Activated CD4-positive, alpha-beta T cell treated with anti-CD3 and anti-CD28 coated beads for 24 hours (primary cell): Measurements from ENCODE around the gene HSD3B7.
"Not testable (repeated sequence)": the region's sequence is repeated elsewhere in the genome, so short reads cannot be mapped to it uniquely, and the experiment has no call there.

Source experiments
- DNase-seq, 2 donors: peaks; one replicate each; pipeline ENCODE4 v3.0.0-alpha.2; 2020; ENCODE audit warnings: low read depth in 2 of 2

The HSD3B7 gene

DNA sequence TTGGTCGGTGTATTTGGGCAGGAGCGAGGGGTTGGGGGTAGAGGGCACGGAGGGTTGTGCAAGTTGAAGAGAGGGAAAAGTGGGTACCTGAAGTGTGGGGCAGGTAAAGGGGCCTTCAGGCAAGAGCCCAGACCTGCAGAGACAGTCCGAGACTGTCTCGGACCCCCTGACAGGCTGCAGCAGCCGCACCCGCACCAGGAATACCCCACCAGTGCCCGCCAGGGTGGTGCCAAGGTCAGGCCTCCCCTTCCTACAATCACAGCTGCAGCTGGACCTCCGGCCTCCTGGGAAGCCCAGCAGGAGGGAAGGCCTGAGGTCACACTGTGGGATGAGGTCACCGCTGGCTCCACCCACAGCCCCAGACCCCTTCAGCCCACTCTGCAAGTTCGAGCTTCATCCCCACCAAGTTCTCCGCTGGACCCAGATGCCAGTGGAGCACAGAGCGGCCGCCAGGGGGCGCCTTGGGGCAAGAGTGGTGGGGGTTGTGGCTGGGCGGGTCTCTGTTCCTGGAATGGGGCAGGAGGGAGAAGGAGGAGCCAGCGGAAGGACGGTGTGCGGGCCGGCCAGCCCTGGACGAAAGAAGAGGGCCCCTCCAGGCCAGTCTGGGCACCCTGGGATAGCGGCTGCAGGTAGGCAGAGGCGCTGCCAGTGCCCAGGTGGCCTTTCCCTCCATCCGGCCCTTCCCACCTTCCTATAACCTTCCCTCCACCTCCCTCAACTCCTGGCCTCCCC, at the start of gene HSD3B7:
HSD3B7 (plus strand) TSS at position 539 of the 732 bp plus-strand sequence. CDS start 452 bp downstream, outside the sequence.
- peak; percentile 79 to 85 for DNase-seq

DNA sequence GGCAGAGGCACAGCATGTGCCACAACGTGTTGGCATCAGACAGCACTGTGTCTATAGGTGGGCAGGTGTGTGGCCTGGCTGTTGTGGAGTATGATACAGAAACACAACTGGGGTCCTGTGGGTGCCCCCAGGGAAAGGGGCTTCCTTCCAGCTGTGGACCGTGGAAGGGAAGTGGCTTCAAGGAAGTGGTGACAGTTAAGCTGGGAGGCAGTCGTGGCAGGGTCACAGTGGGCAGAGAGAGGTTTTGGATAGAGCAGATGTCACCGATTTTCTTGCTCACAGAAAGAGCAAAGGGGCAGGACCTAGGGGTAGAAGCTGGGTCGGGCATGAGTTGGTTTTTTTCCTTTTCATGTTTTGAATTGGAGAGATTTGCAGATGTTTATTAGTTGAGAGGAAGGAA, 47.3 kb upstream of the HSD3B7 start:
- DNase-seq, result no peak

DNA sequence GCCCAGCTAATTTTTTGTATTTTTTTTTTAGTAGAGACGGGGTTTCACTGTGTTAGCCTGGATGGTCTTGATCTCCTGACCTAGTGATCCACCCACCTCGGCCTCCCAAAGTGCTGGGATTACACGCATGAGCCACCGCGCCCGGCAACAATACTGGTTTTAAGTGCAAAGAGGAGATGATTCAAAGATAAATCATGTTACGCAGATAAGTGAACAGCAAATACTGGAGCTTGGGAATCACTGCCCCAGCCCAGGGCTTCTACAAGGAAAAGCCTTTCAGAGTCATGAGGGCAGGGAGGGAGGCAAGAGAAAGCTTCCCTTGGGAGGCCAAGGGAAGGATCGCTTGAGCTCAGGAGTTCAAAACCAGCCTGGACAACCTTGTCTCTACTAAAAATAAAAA, 45.4 kb upstream of the HSD3B7 start:
- DNase-seq, result not testable (repeated sequence)

DNA sequence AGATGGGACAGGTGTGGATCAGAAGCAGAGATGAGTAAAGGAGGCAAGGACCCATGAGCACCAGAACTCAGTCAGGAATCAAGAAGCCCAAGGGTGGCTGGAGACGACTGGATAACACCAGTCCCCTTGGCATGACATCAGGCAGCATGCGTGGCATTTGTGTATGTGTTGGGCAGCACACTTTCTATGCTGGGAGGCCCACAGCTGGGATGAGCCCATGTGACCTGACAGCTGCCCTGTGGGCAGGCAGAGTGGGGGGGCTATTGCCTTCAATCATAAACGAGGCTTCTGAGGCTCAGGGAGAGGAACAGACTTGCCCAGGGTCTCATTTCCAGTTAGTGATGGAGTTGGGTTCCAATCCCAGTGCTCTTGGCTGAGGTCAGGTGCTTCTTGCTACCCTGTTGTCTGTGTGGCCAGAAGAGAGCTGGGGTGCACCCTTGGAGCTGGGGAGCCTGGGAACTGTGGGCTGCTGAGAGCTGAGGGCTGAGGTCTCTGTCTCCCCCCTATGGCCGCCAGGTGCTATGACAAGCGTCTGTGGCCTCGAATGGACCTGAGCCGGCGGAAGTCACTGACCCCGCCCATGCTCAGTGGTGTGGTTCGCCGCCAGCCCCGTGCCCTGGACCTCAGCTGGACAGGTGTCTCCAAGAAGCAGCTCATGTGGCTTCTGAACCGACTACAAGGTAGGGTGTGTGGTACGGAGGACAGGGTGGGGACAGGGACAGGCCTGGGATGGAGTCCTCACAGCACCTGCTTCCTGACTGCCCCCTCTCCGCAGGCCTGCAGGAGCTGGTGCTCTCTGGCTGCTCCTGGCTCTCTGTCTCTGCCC, 43.2 kb upstream of the HSD3B7 start:
- DNase-seq, result peak; percentile 37 to 54

DNA sequence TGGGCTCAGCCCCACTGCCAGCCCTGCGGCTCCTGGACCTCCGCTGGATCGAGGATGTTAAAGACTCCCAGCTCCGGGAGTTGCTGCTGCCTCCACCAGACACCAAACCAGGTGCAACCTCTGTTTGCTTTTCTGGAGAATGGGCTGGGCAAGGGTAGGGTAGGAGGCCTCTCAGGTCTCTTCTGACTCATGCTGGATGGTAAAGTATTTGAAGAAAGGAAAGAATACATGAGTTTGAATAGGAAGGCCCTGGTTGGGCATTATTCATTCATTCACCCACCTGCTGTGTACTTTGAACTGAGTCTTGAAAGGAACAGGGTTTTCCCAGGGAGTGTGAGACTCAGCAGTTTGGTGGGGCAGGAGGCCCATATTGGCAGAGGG, 42.6 kb upstream of the HSD3B7 start:
- DNase-seq, result no peak

DNA sequence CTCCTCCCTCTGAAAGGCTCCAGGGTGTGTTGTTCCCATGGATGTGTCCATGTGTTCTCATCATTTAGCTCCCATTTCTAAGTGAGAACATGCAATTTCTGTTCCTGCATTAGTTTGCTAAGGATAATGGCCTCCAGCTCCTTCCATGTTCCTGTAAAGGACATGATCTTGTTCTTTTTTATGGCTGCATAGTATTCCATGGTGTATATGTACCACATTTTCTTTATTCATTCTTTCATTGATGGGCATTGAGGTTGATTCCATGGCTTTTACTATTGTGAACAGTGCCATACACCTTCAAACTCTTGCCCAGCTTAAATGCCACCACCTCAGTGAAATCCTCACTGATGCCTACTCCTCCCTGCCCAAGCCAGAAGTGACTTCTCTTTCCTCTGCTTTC, 40.7 kb upstream of the HSD3B7 start:
- no peak for DNase-seq

GRCh38 chr16:30946671-30947540, 38.1 kb upstream of the HSD3B7 start:
- DNase-seq, result no peak

- no peak for DNase-seq
Measured at GRCh38 chr16:30947541-30947858, 37.5 kb upstream of the HSD3B7 start.

- no peak for DNase-seq
Measured at GRCh38 chr16:30947859-30948666, 36.9 kb upstream of the HSD3B7 start.

DNA sequence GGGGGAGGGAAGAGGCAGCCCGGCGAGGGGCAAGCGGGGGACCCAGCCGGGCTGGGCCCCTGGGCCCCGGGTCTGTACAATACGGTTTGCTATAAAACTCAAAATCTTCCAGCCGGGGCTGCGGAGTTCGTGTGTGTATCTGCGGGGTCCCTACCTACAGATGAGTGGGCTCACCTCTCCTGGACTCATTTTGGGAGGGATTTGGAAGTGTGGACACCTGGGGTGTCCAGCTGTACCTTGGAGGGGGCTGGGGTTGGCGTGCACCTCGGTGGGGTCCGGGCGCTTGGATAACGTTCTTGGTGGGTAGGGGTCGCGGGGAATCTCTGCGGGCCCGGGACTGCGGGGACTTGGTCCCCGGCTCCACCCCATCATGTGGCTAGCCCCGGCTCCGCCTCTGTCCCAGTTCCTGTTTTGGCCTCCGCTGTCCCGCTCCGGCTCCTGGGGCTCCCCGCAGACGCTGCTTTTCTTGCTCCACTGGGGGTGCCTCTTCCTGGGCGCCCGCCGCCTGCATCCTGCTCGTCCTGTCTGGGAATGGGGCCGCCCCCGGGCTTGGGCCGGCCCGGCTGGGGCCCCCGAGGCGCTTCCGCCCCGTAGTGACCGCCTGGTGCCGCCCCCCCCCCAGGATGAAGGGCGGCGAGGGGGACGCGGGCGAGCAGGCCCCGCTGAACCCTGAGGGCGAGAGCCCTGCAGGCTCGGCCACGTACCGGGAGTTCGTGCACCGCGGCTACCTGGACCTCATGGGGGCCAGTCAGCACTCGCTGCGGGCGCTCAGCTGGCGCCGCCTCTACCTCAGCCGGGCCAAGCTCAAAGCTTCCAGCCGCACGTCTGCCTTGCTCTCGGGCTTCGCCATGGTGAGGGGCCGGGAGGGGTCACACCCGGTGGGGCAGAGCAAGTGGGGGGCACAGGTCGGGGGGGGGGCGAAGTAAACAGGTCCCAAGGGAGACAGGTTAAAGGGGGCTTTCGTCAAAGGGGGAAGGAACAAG, 36.0 kb upstream of the HSD3B7 start, which contains the start of gene ORAI3:
ORAI3 (plus strand) TSS at position 402 of the 983 bp plus-strand sequence; CDS start at position 624, 222 bp downstream.
- peak in 1 of 2 donors; percentile 24 for DNase-seq

DNA sequence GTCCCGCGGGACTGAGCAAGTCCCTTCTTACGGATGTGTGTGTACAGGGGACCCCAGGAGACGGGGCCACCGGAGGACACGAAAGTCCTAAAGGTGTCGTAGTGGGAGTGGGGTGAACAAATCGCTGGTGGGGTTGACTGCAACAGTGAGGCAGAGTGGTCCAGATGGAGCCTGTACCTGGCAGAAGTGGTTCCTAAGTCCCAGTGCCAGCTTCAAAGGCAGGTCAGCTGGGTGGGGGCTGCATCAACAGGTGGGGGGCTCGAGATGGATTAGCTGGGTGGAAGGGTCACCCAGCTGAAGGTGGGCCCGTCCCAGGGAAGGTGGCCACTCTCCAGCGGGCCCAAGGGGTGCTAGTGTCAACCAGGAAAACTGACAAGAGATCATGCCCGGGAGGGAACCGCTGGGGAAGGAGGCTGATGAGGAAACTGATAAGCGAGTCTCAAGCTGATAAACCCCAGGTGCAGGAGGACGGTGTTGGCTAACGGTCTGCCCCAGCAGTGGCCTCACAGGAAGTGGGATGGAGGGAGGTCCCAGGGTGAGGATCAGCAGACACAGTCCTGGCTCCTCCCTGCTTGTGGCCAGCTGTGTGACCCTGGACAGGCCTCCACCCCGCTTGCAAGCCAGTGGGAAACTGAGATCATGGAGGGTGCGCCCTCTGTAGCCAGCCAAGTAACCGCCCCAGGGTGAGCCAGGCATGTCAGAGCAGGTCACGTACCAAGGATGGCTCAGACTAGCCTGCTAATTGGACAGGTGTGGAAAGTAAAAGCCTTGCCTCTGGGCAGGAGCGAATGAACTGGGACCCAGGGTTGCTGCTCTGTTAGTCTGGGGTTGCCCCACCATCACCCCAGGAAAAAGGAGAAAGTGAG, 35.1 kb upstream of the HSD3B7 start:
- DNase-seq, result no peak

DNA sequence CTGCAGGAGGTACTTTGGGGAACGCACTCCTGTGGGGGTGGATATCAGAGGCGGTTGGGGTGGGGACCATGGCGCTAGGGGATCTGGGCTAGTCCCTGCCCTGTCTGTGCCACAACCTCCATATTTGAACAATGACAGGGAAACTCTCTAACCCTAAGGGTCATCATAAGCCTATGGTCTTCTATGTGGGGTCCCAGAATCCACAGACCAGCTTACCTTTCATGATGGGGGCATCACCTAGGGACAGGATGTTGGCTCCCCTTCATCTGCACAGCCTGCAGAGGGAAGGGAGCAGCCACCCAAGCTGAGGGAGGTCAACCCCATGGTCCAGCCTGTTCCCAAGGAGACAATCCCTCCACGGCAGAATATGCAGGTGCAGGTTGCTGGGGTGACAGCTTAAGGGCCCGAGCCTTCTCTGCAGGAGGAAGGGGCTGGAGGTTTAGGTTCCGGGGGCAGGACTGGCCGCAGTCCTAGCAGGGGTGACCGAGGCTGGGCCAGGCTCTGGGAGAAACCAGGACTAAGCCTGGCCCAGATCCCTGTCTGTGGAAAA, 34.4 kb upstream of the HSD3B7 start:
- no peak for DNase-seq

DNA sequence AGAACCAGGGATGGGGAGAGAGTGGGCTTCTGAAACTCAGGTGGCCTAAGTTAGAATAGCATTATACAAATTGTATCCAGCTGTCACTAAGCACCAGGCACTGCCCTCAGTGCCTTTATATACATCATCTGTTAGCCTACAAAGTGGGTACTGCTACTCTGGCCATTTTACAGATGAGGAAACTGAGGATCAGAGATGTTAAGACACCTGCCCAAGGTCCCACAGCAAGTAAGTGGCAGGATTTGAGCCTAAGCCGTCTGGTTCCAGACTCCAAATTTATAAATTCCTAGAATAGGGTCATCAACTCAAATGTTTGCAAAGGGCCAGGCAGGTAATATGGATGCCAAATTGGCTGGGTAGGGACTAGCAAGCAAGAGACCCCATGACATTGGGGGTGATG, 33.8 kb upstream of the HSD3B7 start:
- DNase-seq, result no peak

GRCh38 chr16:30951750-30952149, 33.3 kb upstream of the HSD3B7 start:
- DNase-seq, result no peak

- DNase-seq, result no peak
Measured at GRCh38 chr16:30953111-30953510, 31.9 kb upstream of the HSD3B7 start.

GRCh38 chr16:30953511-30954124, 31.4 kb upstream of the HSD3B7 start:
- peak; percentile 43 to 48 for DNase-seq

GRCh38 chr16:30954993-30955392, 30.0 kb upstream of the HSD3B7 start:
- no peak for DNase-seq
